ENCODE measurements around the gene COL9A3.

Gene COL9A3

DNA sequence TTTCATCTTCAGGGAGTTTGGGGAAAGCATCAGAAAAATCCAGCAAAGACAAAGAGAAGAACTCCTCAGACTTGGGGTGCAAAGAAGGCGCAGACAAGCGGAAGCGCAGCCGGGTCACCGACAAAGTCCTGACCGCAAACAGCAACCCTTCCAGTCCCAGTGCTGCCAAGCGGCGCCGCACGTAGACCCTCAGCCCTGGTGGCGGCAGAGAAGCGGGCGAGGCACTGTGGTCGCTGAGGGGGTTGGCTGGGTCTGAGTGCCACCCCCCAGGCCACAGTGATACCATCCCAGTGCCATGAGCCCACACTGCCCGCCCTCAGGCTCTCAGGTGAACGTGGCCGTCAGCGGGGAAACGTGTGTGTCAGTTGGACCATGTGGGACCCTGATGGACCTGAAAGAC lies 17.4 kb upstream of the COL9A3 start:
- no peak overlapping the region for H3K27ac ChIP-seq (ENCODE audit: low read depth, low read length)
- H3K27me3 ChIP-seq (ENCODE audit: control insufficient read depth, insufficient read depth, low read length), result peaks cover 3% of the 10 kb centered on the region; the same call in 1 of the 2 replicates
- H3K9me3 ChIP-seq (ENCODE audit: control insufficient read depth, insufficient read depth, low read depth, low read length), result no peaks in the 10 kb centered on the region
- no peak overlapping the region for H3K4me3 ChIP-seq (ENCODE audit: low read depth, low read length)
- H3K4me1 ChIP-seq (ENCODE audit: control insufficient read depth, insufficient read depth, low read length), result peaks cover 2% of the 10 kb centered on the region; the same call in 1 of the 2 replicates
- no peak overlapping the region for H3K9ac ChIP-seq (ENCODE audit: low read length)
- H3K36me3 ChIP-seq (ENCODE audit: control insufficient read depth, insufficient read depth, low read length), result peaks cover 34% of the 10 kb centered on the region

DNA sequence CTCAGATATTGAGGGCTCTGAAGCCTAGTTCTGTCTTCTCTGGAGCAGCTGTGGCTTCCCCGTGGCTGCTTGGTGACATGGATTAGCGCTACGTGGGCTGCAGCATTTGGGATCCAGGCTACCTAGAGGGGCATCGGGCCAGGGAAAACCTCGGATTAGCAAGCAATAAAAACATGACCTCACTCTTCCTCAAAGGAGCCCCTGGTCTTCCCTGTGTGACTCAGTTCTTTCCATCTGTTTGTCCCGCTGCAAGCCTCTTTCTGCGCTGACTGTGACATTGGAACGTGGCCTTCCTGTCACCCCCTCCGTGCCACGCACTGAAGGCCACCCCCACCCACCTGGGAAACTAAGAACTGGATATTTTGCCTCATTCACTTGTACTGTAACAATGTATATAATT lies 17.0 kb upstream of the COL9A3 start:
- Histone ChIP-seq H3K9me3 (ENCODE audit: control insufficient read depth, insufficient read depth, low read depth, low read length) (no peaks in the 10 kb centered on the region), H3K9ac (ENCODE audit: low read length) (no peak overlapping the region), H3K27me3 (ENCODE audit: control insufficient read depth, insufficient read depth, low read length) (peaks cover 3% of the 10 kb centered on the region; the same call in 1 of the 2 replicates), H3K36me3 (ENCODE audit: control insufficient read depth, insufficient read depth, low read length) (peaks cover 34% of the 10 kb centered on the region), H3K4me1 (ENCODE audit: control insufficient read depth, insufficient read depth, low read length) (no peaks in the 10 kb centered on the region; the same call in 1 of the 2 replicates), H3K27ac (ENCODE audit: low read depth, low read length) (no peak overlapping the region), H3K4me3 (ENCODE audit: low read depth, low read length) (no peak overlapping the region)

DNA sequence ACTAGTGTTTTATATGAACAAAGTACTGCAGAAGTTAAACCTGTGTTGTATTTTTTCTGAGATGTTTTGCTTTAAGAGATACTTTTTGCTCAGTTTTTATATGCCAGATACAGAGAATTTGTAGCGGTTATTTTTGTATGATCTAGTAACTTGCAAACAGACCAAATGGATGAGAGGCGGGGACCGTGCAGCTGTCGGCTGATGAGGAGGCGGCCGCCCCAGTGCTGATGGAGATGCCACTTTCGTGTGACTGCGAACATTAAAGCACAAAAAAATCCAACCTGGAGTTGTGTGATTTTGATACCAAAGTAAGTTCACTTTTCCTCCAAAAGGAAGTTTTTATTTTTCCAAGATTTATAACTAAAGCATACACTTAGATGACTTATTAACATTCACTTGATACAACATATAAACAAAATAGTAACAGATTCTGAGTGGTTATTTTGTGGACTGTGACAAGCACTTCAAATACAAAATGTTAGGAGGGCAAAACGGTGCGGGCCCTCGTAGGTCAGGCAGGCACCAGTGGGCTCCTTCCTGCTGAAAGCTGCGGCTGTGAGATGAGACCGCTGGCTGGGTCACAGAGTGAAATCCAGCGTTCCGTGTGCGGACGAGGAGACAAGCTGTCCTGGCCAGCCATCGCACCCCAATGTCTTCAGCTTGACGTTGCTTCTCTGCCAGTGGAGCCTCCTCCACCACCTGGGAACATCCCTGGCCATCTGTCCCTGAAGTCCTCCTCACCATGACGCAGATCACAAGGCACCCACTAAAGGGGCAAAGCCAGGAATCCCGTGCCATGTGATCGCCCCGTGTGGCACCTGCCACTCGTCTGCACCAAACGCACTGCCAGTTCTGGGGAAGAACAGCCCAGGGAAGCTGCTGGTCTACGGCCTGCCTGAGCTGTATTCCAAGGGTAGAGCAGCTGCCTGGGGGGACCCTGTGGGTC lies 16.3 kb upstream of the COL9A3 start:
- peaks cover 1% of the 10 kb centered on the region for H3K4me1 ChIP-seq (ENCODE audit: control insufficient read depth, insufficient read depth, low read length)
- H3K27ac ChIP-seq (ENCODE audit: low read depth, low read length), result no peak overlapping the region
- H3K27me3 ChIP-seq (ENCODE audit: control insufficient read depth, insufficient read depth, low read length), result 0 out of 2 replicates have a peak, but pooled peaks cover under 1% of the 10 kb centered on the region
- H3K9ac ChIP-seq (ENCODE audit: low read length), result no peak overlapping the region
- peaks cover 34% of the 10 kb centered on the region for H3K36me3 ChIP-seq (ENCODE audit: control insufficient read depth, insufficient read depth, low read length)
- no peaks in the 10 kb centered on the region for H3K9me3 ChIP-seq (ENCODE audit: control insufficient read depth, insufficient read depth, low read depth, low read length)
- H3K4me3 ChIP-seq (ENCODE audit: low read depth, low read length), result no peak overlapping the region

DNA sequence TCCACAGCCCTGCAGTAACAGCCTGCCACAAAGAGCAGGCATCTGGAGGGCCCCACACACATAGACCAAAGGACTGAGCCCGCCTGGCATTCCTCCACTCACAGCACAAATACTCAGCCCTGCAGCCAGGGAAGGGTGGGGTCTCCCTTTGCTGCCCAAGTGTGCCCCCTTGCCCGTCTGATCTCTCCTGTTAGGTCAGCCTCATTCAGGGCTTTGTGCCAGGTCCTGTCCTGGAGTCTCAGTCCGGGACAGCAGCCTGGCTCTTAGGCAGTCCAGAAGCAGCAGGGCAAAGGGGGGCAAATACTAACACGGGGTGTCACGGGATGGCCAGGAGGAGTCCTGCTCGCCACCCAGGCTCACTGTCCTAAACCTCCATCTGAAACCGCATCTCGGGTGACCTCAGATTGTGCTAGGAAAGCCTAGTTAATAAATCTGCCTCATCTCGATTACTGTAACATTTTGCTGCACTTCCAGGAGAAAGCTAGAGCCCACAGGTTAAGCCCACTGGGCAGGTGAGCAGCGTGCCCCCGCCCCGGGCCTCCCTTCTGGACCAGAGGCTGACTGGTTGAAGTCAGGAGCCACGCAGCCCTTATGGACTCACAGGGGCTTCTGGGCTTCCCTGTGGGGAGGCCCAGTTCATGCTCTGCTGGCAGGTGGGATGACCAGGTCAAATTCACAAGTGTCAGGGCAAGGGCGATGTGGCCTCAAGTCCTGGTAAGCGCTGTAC lies 15.4 kb upstream of the COL9A3 start:
- Histone ChIP-seq H3K36me3 (ENCODE audit: control insufficient read depth, insufficient read depth, low read length) (peaks cover 34% of the 10 kb centered on the region), H3K4me3 (ENCODE audit: low read depth, low read length) (no peak overlapping the region), H3K9me3 (ENCODE audit: control insufficient read depth, insufficient read depth, low read depth, low read length) (no peaks in the 10 kb centered on the region), H3K27ac (ENCODE audit: low read depth, low read length) (no peak overlapping the region), H3K9ac (ENCODE audit: low read length) (no peak overlapping the region), H3K4me1 (ENCODE audit: control insufficient read depth, insufficient read depth, low read length) (peaks cover 9% of the 10 kb centered on the region), H3K27me3 (ENCODE audit: control insufficient read depth, insufficient read depth, low read length) (no peaks in the 10 kb centered on the region)

DNA sequence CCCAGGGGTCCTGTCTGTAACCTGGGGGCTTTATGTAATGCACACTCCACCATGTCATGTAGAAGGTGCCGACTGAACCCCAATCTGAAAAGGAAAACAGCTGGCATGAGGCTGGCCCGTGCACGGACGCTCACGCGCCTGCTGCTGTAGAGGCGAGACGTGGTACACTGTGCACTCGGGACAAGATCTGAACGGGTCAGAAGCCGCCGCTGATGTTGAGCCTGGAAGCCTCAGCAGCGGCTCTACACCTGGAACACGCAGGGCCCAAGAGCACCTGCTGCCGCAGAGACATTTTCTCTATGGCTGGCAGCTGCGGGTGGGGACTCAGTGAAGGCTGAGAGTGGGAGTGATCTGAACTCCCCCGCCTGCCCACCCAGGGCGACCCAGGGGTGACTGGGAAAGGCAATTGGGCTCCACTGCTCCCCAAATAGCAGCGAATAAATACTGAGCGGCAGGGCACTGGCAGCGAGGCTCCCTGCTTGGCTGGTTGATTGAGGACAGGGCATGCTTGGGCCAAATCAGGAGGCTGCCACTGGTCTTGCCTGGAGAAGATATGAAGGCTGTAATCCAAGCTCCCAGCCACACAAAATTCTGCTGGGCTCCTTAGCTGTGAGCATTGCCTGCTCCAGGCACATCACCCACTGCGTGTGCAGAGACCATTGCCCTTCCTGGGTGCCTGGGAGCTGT lies 14.7 kb upstream of the COL9A3 start:
- peaks cover 9% of the 10 kb centered on the region for H3K4me1 ChIP-seq (ENCODE audit: control insufficient read depth, insufficient read depth, low read length)
- no peak overlapping the region for H3K9ac ChIP-seq (ENCODE audit: low read length)
- H3K9me3 ChIP-seq (ENCODE audit: control insufficient read depth, insufficient read depth, low read depth, low read length), result no peaks in the 10 kb centered on the region
- no peaks in the 10 kb centered on the region for H3K27me3 ChIP-seq (ENCODE audit: control insufficient read depth, insufficient read depth, low read length)
- no peak overlapping the region for H3K27ac ChIP-seq (ENCODE audit: low read depth, low read length)
- H3K36me3 ChIP-seq (ENCODE audit: control insufficient read depth, insufficient read depth, low read length), result peaks cover 34% of the 10 kb centered on the region
- H3K4me3 ChIP-seq (ENCODE audit: low read depth, low read length), result no peak overlapping the region

DNA sequence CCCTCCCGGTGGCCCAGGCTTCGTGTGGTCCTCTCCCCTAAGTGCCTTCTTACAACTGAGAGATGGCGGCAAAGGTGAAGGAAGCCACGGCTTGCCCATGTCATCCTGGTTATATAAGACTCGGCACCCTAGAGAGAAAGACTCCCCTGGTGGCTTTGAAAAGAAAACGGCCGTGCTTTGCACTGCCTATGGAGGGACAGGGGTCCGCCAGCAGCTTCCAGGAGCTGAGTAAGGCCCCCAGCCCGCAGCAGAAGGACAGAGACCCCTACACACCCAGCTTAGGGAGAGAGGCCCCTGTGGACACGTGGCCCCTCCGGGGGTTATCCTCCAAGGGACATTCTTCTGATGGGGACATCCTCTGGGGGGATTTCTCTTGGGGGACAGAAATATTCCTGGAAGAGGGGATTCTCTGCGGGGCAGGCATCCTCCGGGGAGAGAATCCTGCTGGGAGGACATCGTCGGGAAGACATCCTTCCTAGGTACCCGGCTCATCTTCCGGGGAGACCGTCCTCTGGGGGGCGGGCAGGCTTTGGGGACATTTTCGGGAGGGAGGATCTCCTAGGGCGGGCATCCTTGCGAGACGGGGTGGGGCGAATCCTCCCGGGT lies 12.7 kb upstream of the COL9A3 start:
- no peaks in the 10 kb centered on the region for H3K27me3 ChIP-seq (ENCODE audit: control insufficient read depth, insufficient read depth, low read length)
- peaks cover 11% of the 10 kb centered on the region for H3K4me1 ChIP-seq (ENCODE audit: control insufficient read depth, insufficient read depth, low read length)
- no peak overlapping the region for H3K27ac ChIP-seq (ENCODE audit: low read depth, low read length)
- H3K36me3 ChIP-seq (ENCODE audit: control insufficient read depth, insufficient read depth, low read length), result peaks cover 28% of the 10 kb centered on the region
- H3K9ac ChIP-seq (ENCODE audit: low read length), result no peak overlapping the region
- H3K9me3 ChIP-seq (ENCODE audit: control insufficient read depth, insufficient read depth, low read depth, low read length), result no peaks in the 10 kb centered on the region
- H3K4me3 ChIP-seq (ENCODE audit: low read depth, low read length), result peak overlapping the region; percentile 51

DNA sequence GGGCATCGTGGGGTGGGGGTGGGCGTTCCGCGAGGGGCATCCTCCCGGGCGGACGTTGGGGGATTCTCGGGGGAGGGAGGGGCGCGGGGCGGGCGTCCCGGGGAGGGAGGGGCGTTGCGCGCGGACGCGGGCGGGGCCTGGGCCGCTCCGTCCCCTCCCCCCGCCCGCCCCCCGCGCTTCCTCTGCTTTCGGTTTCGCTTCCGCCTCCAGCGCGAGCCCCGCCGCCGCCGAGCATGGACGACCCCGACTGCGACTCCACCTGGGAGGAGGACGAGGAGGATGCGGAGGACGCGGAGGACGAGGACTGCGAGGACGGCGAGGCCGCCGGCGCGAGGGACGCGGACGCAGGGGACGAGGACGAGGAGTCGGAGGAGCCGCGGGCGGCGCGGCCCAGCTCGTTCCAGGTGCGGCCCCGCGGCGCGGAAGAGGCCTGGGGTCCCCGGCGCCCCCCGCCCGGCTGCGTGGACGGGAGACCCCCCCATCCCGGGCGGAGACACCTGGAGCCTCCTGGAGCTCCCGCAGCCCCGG lies 12.2 kb upstream of the COL9A3 start, which contains the start of gene OGFR:
Gene OGFR, plus strand, starts transcription at position 209 of the 528 bp plus-strand sequence. Its CDS starts 25 bp downstream, at position 234.
- no peaks in the 10 kb centered on the region for H3K9me3 ChIP-seq (ENCODE audit: control insufficient read depth, insufficient read depth, low read depth, low read length)
- H3K9ac ChIP-seq (ENCODE audit: low read length), result peak within 1 kb of the TSS; percentile 32
- H3K27ac ChIP-seq (ENCODE audit: low read depth, low read length), result no peak within 1 kb of the TSS
- peak within 1 kb of the TSS; percentile 81 for H3K4me3 ChIP-seq (ENCODE audit: low read depth, low read length)
- peaks cover 28% of the 10 kb centered on the region for H3K36me3 ChIP-seq (ENCODE audit: control insufficient read depth, insufficient read depth, low read length)
- H3K4me1 ChIP-seq (ENCODE audit: control insufficient read depth, insufficient read depth, low read length), result peaks cover 11% of the 10 kb centered on the region
- no peaks in the 10 kb centered on the region for H3K27me3 ChIP-seq (ENCODE audit: control insufficient read depth, insufficient read depth, low read length)

DNA sequence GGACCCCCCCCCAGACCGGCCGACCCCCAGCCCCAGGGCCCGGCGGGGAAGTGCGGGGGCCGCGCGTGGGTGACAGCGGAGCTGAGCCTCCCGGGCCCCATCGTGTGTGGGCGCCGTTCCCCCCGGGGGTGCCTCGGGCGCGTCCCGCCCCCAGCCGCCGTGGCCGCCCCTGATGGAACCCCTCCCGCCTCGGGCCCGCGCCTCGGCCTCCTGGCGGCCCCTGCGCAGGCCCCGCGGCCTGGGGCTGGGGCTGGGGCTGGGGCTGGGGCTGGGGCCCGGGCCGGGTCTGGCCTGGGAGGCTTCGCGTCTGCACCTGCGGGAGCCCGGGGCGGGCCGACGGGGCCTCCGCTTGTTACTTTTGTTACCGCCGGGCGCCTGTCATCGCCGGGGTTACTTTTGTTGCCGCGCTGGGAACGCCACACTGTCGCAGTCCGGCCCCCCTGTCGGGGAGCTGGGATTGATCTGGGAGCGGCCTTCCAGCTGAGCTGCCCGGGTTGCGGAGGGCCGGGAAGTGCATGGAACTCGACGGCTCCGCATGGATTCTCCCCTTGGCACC lies 11.6 kb upstream of the COL9A3 start:
- peaks cover 11% of the 10 kb centered on the region for H3K4me1 ChIP-seq (ENCODE audit: control insufficient read depth, insufficient read depth, low read length)
- no peaks in the 10 kb centered on the region for H3K27me3 ChIP-seq (ENCODE audit: control insufficient read depth, insufficient read depth, low read length)
- H3K9ac ChIP-seq (ENCODE audit: low read length), result no peak overlapping the region
- H3K27ac ChIP-seq (ENCODE audit: low read depth, low read length), result no peak overlapping the region
- H3K9me3 ChIP-seq (ENCODE audit: control insufficient read depth, insufficient read depth, low read depth, low read length), result no peaks in the 10 kb centered on the region
- peak overlapping the region; percentile 81 for H3K4me3 ChIP-seq (ENCODE audit: low read depth, low read length)
- H3K36me3 ChIP-seq (ENCODE audit: control insufficient read depth, insufficient read depth, low read length), result peaks cover 29% of the 10 kb centered on the region

DNA sequence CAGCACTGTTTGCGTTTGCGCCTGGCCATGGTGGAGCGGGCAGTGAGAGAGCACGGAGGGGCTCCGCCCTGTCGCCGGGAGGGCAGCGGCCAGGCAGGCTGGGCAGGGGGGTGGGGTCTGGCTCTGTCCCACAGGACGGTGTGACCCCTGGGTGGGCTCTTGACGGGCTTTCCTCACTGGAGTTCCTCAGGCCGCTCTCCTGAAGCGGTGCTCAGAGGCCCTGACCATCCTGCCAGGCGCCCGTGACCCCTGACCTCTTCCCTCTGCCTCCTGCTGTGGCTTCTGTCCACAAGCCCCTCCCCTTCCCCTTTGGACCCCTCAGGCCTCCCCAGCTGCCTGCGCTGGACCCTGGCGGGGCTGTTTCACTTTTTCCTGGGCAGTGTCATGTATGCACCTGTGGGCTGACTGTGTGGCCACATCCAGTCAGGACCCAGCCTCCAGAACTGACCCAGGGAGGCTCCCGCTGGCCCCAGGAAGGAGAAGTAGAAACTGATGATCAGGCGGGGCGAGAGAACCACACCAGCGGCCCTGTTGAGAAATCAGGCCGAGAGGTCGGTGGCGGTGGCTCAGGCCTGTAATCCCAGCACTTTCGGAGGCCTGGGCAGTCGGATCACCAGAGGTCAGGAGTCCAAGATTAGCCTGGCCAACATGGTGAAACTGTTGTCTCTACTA lies 11.0 kb upstream of the COL9A3 start:
- H3K9ac ChIP-seq (ENCODE audit: low read length), result no peak overlapping the region

More for the DNA sequence above, 11.0 kb upstream of the COL9A3 start:
- Histone ChIP-seq H3K36me3 (ENCODE audit: control insufficient read depth, insufficient read depth, low read length) (peaks cover 29% of the 10 kb centered on the region), H3K4me3 (ENCODE audit: low read depth, low read length) (peak overlapping the region; percentile 81), H3K4me1 (ENCODE audit: control insufficient read depth, insufficient read depth, low read length) (peaks cover 11% of the 10 kb centered on the region), H3K9me3 (ENCODE audit: control insufficient read depth, insufficient read depth, low read depth, low read length) (no peaks in the 10 kb centered on the region), H3K27ac (ENCODE audit: low read depth, low read length) (no peak overlapping the region), H3K27me3 (ENCODE audit: control insufficient read depth, insufficient read depth, low read length) (no peaks in the 10 kb centered on the region)
